Psoas muscle (tissue), 8 donors: ENCODE results near the gene TAGLN2. TPM values are rescaled to one million over a fixed set of nuclear protein-coding genes. Genes with fewer than 3 reads are reported as not detected.

Experiments
- ATAC-seq, 4 donors: fragments of 200-7000 bp; cut with Tn5 transposase; one replicate each; pipeline ENCODE4 v1.9.1; 2020; ENCODE audit warnings: moderate library complexity in 3 of 4, mild to moderate bottlenecking in 2 of 4
- DNase-seq, 2 donors: peaks; one replicate each; pipeline ENCODE4 v3.0.0-alpha.2; 2020
- H3K27ac ChIP-seq: fragments of 200-600 bp; one replicate; pipeline ENCODE4 v1.8.0; 2022
- H3K27me3 ChIP-seq, 3 donors: fragments of 200-600 bp in 1 of 3; one replicate each; pipeline versions ENCODE4 v1.6.1 to v1.8.0; 2013 to 2022; ENCODE audit warnings: low read length in 2 of 3, mild to moderate bottlenecking in 2 of 3, moderate library complexity in 1 of 3; ENCODE audit not compliant: insufficient read depth in 3 of 3
- H3K36me3 ChIP-seq, 2 donors: fragments of 200-600 bp in 1 of 2; one replicate each; pipeline versions ENCODE4 v1.6.1 to v1.8.0; 2013 to 2022; ENCODE audit warnings: low read depth in 1 of 2, mild to moderate bottlenecking in 1 of 2, moderate library complexity in 1 of 2; ENCODE audit not compliant: insufficient read depth in 1 of 2
- H3K4me1 ChIP-seq: fragments of 200-600 bp; one replicate; pipeline ENCODE4 v1.8.0; 2022
- H3K4me3 ChIP-seq: fragments of 200-600 bp; one replicate; pipeline ENCODE4 v1.8.0; 2022; ENCODE audit warnings: mild to moderate bottlenecking
- H3K9me3 ChIP-seq: fragments of 200-600 bp; one replicate; pipeline ENCODE4 v1.8.0; 2022
- CTCF ChIP-seq: fragments of 200-600 bp; IDR thresholded peaks from one replicate; pipeline ENCODE4 v1.8.0; 2022; ENCODE audit warnings: antibody characterized with exemption
- WGBS, 3 donors: extraction: QIAGEN DNeasy Blood & Tissue Kit; methylation state at CpG; one replicate each; pipeline versions ENCODE4 v1.1.6 to v1.1.7; 2013; 5-methylcytosine and 5-hydroxymethylcytosine counted together
- intact Hi-C, 2 donors: fragments of 100-400 bp; cut with DNase I; formaldehyde crosslinking; loops; one replicate each; pipeline versions ENCODE4 v1.11.0 to v1.14.2; 2022
- polyA plus RNA-seq, 3 donors: library from polyadenylated mRNA; stranded (reverse); fragments of 200-250 nt; gene quantifications; one replicate each; pipeline ENCODE4 v1.2.3, GENCODE V29; 2013
- total RNA-seq, 4 donors: library from RNA; stranded (reverse); fragmentation: NEBNext Ultra II Directional in 2 of 4; extraction: Animal tissue kit (Norgen Biotek cat#: 25700) in 2 of 4; gene quantifications; one replicate each; pipeline versions ENCODE4 v1.2.1 to v1.2.4, GENCODE V29; 2021 to 2023
- donor health status: healthy with polysubstance abuse.
- donor health status: DM: no; HTN: no; CAD: no; lungs with moderate emphysema.
- donor health status: Bipolar disorder and iron deficiency.
- donor health status: healthy.
- donor health status: DM: yes; HTN: yes; CAD: no.
- donor health status: DM: no; HTN: no; CAD: no.
- donor health status: DM: no; HTN: no; CAD: no.
- donor health status: DM: yes; HTN: yes; CAD: no.

TAGLN2 gene
- total and polyA plus RNA-seq, 7 donors = 29.6 to 91.6 (median 46.0) TPM

DNA sequence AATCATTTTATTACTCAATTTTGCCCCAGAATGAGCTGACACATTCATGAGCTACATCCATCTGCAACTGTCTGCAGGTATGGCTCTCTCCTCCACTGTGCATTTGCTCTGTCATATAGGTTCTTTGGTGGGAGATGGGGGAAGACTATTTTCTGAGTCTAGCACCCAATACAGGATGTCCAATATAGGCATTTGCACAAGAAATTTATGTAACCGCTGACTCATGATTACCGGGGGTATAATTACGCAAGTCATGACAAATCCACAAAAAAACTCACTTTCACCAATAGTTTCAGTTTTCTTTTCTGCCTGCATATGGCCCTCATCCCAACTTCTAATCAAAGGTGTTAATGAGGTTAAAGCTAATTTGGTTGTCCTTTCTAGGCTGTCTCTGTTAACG is 45.3 kb downstream of the TAGLN2 start:
- H3K4me1 ChIP-seq = no peaks in the 10 kb centered on the region
- intact Hi-C loops = no loop called here
- H3K4me3 ChIP-seq = no peak overlapping the region
- H3K9me3 ChIP-seq = no peaks in the 10 kb centered on the region
- no peak for ATAC-seq
- no peak overlapping the region for H3K27ac ChIP-seq
- no peak for TF ChIP-seq CTCF
- WGBS, 3 donors = 83 to 93% (median 88%) methylated on average over 4 of the region's 4 CpGs
- no peak for DNase-seq
- no peaks in the 10 kb centered on the region for H3K27me3 ChIP-seq
- no peaks in the 10 kb centered on the region for H3K36me3 ChIP-seq

GRCh38 chr1:159879136-159879535 is 46.2 kb downstream of the TAGLN2 start:
- no peak for DNase-seq
- H3K4me3 ChIP-seq = no peak overlapping the region
- 88 to 89% (median 88%) methylated on average over 3 of the region's 3 CpGs for WGBS, 3 donors
- intact Hi-C loops = no loop called here
- H3K4me1 ChIP-seq = no peaks in the 10 kb centered on the region
- no peak for ATAC-seq
- H3K27ac ChIP-seq = no peak overlapping the region
- TF ChIP-seq CTCF = no peak
- H3K27me3 ChIP-seq = no peaks in the 10 kb centered on the region
- no peaks in the 10 kb centered on the region for H3K36me3 ChIP-seq
- no peaks in the 10 kb centered on the region for H3K9me3 ChIP-seq

GRCh38 chr1:159877695-159878444 is 47.4 kb downstream of the TAGLN2 start:
- Histone ChIP-seq H3K36me3 (no peaks in the 10 kb centered on the region), H3K4me1 (no peaks in the 10 kb centered on the region), H3K27me3 (no peaks in the 10 kb centered on the region), H3K27ac (no peak overlapping the region), H3K4me3 (no peak overlapping the region), H3K9me3 (no peaks in the 10 kb centered on the region)
- no peak for TF ChIP-seq CTCF
- DNase-seq (no peak), ATAC-seq (no peak)
- WGBS, 3 donors = 92 to 95% (median 94%) methylated on average over 6 of the region's 6 CpGs
- intact Hi-C loops = no loop called here

GRCh38 chr1:159873530-159874143 is 51.7 kb downstream of the TAGLN2 start:
- TF ChIP-seq CTCF = no peak
- DNase-seq = no peak
- H3K4me3 ChIP-seq = no peak overlapping the region
- no peaks in the 10 kb centered on the region for H3K9me3 ChIP-seq
- WGBS, 3 donors = 81 to 91% (median 84%) methylated on average over 4 of the region's 4 CpGs
- H3K27me3 ChIP-seq = peaks cover 0 to 7% (median 0%) of the 10 kb centered on the region in 3 donors
- H3K36me3 ChIP-seq = no peaks in the 10 kb centered on the region
- intact Hi-C loops = no loop called here
- H3K4me1 ChIP-seq = no peaks in the 10 kb centered on the region
- ATAC-seq = no peak
- no peak overlapping the region for H3K27ac ChIP-seq
